Chondrocyte (in vitro differentiated cells): ENCODE data around the gene SHMT2. TPM values are rescaled to one million over a fixed set of nuclear protein-coding genes. Genes with fewer than 3 reads are reported as not detected.

Source experiments
- DNase-seq: peaks from one replicate; pipeline ENCODE4 v3.0.0; 2021; ENCODE audit warnings: mixed read lengths, low spot score
- H3K27ac Mint-ChIP-seq: one replicate; pipeline ENCODE4 v1.8.0; 2021; ENCODE audit warnings: mild to moderate bottlenecking, moderate library complexity, mixed read lengths; ENCODE audit not compliant: unreplicated experiment
- H3K27me3 Mint-ChIP-seq: 2 replicates; pipeline ENCODE4 v1.8.0; 2021; ENCODE audit warnings: low read depth, mixed read lengths
- H3K36me3 Mint-ChIP-seq: 2 replicates; pipeline ENCODE4 v1.8.0; 2021; ENCODE audit warnings: low read depth, mixed read lengths
- H3K4me1 Mint-ChIP-seq: 2 replicates; pipeline ENCODE4 v1.8.0; 2021; ENCODE audit warnings: low read depth, mild to moderate bottlenecking, mixed read lengths
- H3K4me3 Mint-ChIP-seq: one replicate; pipeline ENCODE4 v1.8.0; 2021; ENCODE audit warnings: mild to moderate bottlenecking, moderate library complexity, mixed read lengths; ENCODE audit not compliant: unreplicated experiment
- H3K9me3 Mint-ChIP-seq: 2 replicates; pipeline ENCODE4 v1.8.0; 2021; ENCODE audit warnings: low read depth, mixed read lengths
- CTCF ChIP-seq: fragments of 200-600 bp; sonication (generic); IDR thresholded peaks from 2 replicates; pipeline ENCODE4 v1.5.0; 2021; ENCODE audit warnings: antibody characterized with exemption, mild to moderate bottlenecking, moderate library complexity
- total RNA-seq: library from RNA; stranded (reverse); gene quantifications from 3 replicates; pipeline ENCODE4 v1.2.1, GENCODE V29; 2021

The SHMT2 gene
- total RNA-seq, 1 donor from 2014 or later, result 291 TPM

GRCh38 chr12:57213058-57213715 is 16.3 kb upstream of the SHMT2 start:
- no peak for DNase-seq
- peak; percentile 89 for TF ChIP-seq CTCF
- H3K27ac Mint-ChIP-seq, result peak overlapping the region; percentile 92
- H3K4me3 Mint-ChIP-seq, result peak overlapping the region; percentile 41
- peaks cover 9% of the 10 kb centered on the region for H3K36me3 Mint-ChIP-seq
- peaks cover 62% of the 10 kb centered on the region for H3K4me1 Mint-ChIP-seq
- no peaks in the 10 kb centered on the region for H3K27me3 Mint-ChIP-seq
- no peaks in the 10 kb centered on the region for H3K9me3 Mint-ChIP-seq

- peaks cover 69% of the 10 kb centered on the region for H3K4me1 Mint-ChIP-seq
- peak overlapping the region; percentile 41 for H3K4me3 Mint-ChIP-seq
These were observed 15.6 kb upstream of the SHMT2 start for GRCh38 chr12:57213763-57214397.

GRCh38 chr12:57214398-57214781 is 15.1 kb upstream of the SHMT2 start:
- no peak for DNase-seq
- H3K4me1 Mint-ChIP-seq, result peaks cover 74% of the 10 kb centered on the region
- H3K36me3 Mint-ChIP-seq, result peaks cover 4% of the 10 kb centered on the region
- H3K9me3 Mint-ChIP-seq, result no peaks in the 10 kb centered on the region
- peak; percentile 84 for TF ChIP-seq CTCF
- H3K27me3 Mint-ChIP-seq, result no peaks in the 10 kb centered on the region
- peak overlapping the region; percentile 32 for H3K4me3 Mint-ChIP-seq
- H3K27ac Mint-ChIP-seq, result peak overlapping the region; percentile 92

More at GRCh38 chr12:57213763-57214397, 15.6 kb upstream of the SHMT2 start:
- peaks cover 7% of the 10 kb centered on the region for H3K36me3 Mint-ChIP-seq
- H3K27ac Mint-ChIP-seq, result peak overlapping the region; percentile 92
- H3K9me3 Mint-ChIP-seq, result no peaks in the 10 kb centered on the region
- no peaks in the 10 kb centered on the region for H3K27me3 Mint-ChIP-seq
- no peak for DNase-seq
- no peak for TF ChIP-seq CTCF

- H3K36me3 Mint-ChIP-seq, result peaks cover 3% of the 10 kb centered on the region
- TF ChIP-seq CTCF, result no peak
- H3K27ac Mint-ChIP-seq, result peak overlapping the region; percentile 52
- DNase-seq, result no peak
- peaks cover 79% of the 10 kb centered on the region for H3K4me1 Mint-ChIP-seq
- H3K9me3 Mint-ChIP-seq, result no peaks in the 10 kb centered on the region
- peak overlapping the region; percentile 69 for H3K4me3 Mint-ChIP-seq
- H3K27me3 Mint-ChIP-seq, result no peaks in the 10 kb centered on the region
These were observed 14.4 kb upstream of the SHMT2 start for GRCh38 chr12:57215065-57215464.

- Mint-ChIP-seq H3K27ac (peak overlapping the region; percentile 52), H3K27me3 (no peaks in the 10 kb centered on the region), H3K9me3 (no peaks in the 10 kb centered on the region), H3K4me1 (peaks cover 79% of the 10 kb centered on the region), H3K36me3 (peaks cover under 1% of the 10 kb centered on the region), H3K4me3 (peak overlapping the region; percentile 69)
- TF ChIP-seq CTCF, result no peak
- DNase-seq, result no peak
These were observed 13.9 kb upstream of the SHMT2 start for GRCh38 chr12:57215668-57216013.
